NOMO-1 treated with dmso at 0.1 percent for 144 hours (cell line): ENCODE data around the gene CCDC63.
A peak's percentile ranks its signal among the peaks of the same experiment; 100 is the strongest.

Experiments
- DNase-seq: peaks from one replicate; lab custom pipeline; 2025; ENCODE audit not compliant: unreplicated experiment; lab: John Stamatoyannopoulos, UW

Gene CCDC63

GRCh38 chr12:110920324-110920910, 73.6 kb downstream of the CCDC63 start, which contains the start of gene MYL2:
MYL2 (minus strand) TSS chr12:110920579; CDS start chr12:110920529, 50 bp downstream.
- DNase-seq, result no peak

- no peak for DNase-seq
Measured at GRCh38 chr12:110921262-110921661, 74.5 kb downstream of the CCDC63 start.

GRCh38 chr12:110922652-110923051, 75.9 kb downstream of the CCDC63 start:
- no peak for DNase-seq

- DNase-seq, result no peak
Measured at GRCh38 chr12:110923192-110923591, 76.4 kb downstream of the CCDC63 start.

- no peak for DNase-seq
Measured at GRCh38 chr12:110923692-110924334, 77.0 kb downstream of the CCDC63 start.

- DNase-seq, result no peak
Measured at GRCh38 chr12:110927546-110927945, 80.8 kb downstream of the CCDC63 start.

- DNase-seq, result no peak
Measured at GRCh38 chr12:110928700-110929099, 81.9 kb downstream of the CCDC63 start.

- DNase-seq, result no peak
Measured at GRCh38 chr12:110929818-110930217, 83.0 kb downstream of the CCDC63 start.

GRCh38 chr12:110930348-110931314, 83.8 kb downstream of the CCDC63 start:
- no peak for DNase-seq

- DNase-seq, result no peak
Measured at GRCh38 chr12:110931315-110931728, 84.5 kb downstream of the CCDC63 start.

- no peak for DNase-seq
Measured at GRCh38 chr12:110932046-110932445, 85.3 kb downstream of the CCDC63 start.

GRCh38 chr12:110933326-110933974, 86.7 kb downstream of the CCDC63 start:
- no peak for DNase-seq

GRCh38 chr12:110934093-110934852, 87.5 kb downstream of the CCDC63 start:
- DNase-seq, result no peak

- DNase-seq, result no peak
Measured at GRCh38 chr12:110935588-110935987, 88.8 kb downstream of the CCDC63 start.

GRCh38 chr12:110936367-110937103, 89.7 kb downstream of the CCDC63 start:
- no peak for DNase-seq

- peak; percentile 6 for DNase-seq
Measured at GRCh38 chr12:110937104-110937641, 90.4 kb downstream of the CCDC63 start.

- DNase-seq, result no peak
Measured at GRCh38 chr12:110940296-110940695, 93.5 kb downstream of the CCDC63 start.

GRCh38 chr12:110940933-110941332, 94.1 kb downstream of the CCDC63 start:
- no peak for DNase-seq

GRCh38 chr12:110941391-110941790, 94.6 kb downstream of the CCDC63 start:
- no peak for DNase-seq
